SJCRH30 (cell line): ENCODE results near the gene MNAT1. TPM values are rescaled to one million over a fixed set of nuclear protein-coding genes. Genes with fewer than 3 reads are reported as not detected.
"Not testable (repeated sequence)": the region's sequence is repeated elsewhere in the genome, so short reads cannot be mapped to it uniquely, and the experiment has no call there.

ENCODE experiments used
- DNase-seq, 2 experiments: peaks; one replicate each; pipeline ENCODE4 v3.0.0-alpha.2; 2015 to 2020
- H3K27ac ChIP-seq: fragments of 250-450 bp; sonication (Bioruptor Pico); 2 replicates; pipeline ENCODE4 v1.5.1; 2020; ENCODE audit warnings: mild to moderate bottlenecking, moderate library complexity
- H3K27me3 ChIP-seq: fragments of 250-450 bp; sonication (Bioruptor Pico); 2 replicates; pipeline ENCODE4 v1.5.1; 2020; ENCODE audit warnings: mild to moderate bottlenecking, moderate library complexity
- H3K36me3 ChIP-seq: fragments of 250-450 bp; sonication (Bioruptor Pico); 2 replicates; pipeline ENCODE4 v1.5.1; 2020; ENCODE audit warnings: mild to moderate bottlenecking, moderate library complexity
- H3K4me1 ChIP-seq: fragments of 250-450 bp; sonication (Bioruptor Pico); 2 replicates; pipeline ENCODE4 v1.5.1; 2020; ENCODE audit warnings: mild to moderate bottlenecking, moderate library complexity
- H3K4me3 ChIP-seq: fragments of 250-450 bp; sonication (Bioruptor Pico); 2 replicates; pipeline ENCODE4 v1.5.1; 2020; ENCODE audit warnings: mild to moderate bottlenecking, moderate library complexity
- H3K9me3 ChIP-seq: fragments of 250-450 bp; sonication (Bioruptor Pico); replicated peaks from 2 replicates; pipeline ENCODE4 v1.5.1; 2020; ENCODE audit warnings: mild to moderate bottlenecking, moderate library complexity
- total RNA-seq: library from RNA; depleted of rRNA; stranded (reverse); fragments of >200 nt; shearing (Covaris generic); gene quantifications from 2 replicates; pipeline ENCODE4 v1.2.3, GENCODE V29; 2014

MNAT1 gene
- total RNA-seq, 1 experiment from 2014 or later, result 129 TPM

DNA sequence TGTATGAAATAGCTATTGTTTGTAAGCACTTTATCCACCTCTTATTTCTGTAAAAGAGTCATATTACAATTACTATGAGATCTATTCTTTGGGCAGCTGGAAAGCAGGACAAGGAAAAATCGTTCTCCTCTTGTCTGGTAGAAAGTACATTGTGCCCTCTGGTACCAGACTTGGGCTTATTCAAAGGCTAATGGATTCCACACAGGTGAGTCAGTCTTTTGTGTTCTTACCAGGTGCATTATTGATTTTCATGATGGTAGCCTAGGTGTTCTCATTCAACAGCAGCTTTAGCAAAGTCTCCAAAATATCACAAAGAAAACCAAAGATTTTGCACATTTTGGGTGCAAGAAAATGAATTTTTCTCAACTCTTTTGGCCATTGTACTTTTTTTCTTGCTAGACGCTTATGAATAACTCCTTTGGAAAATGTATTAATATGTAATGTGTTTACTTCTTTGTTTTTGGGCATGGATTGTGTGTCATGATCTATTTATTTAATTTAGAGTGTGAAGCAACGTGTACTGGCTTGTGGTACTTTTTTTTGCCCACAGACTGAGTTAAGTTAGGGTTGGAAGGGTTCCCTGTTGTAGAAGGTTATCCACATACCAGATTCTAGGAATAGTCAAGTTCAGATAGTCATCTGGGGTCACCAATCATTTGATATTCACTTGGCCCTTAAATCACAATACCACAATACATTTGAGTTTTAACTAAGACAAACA is 26.2 kb downstream of the MNAT1 start:
- H3K4me3 ChIP-seq, result no peak overlapping the region
- DNase-seq, result no peak

DNA sequence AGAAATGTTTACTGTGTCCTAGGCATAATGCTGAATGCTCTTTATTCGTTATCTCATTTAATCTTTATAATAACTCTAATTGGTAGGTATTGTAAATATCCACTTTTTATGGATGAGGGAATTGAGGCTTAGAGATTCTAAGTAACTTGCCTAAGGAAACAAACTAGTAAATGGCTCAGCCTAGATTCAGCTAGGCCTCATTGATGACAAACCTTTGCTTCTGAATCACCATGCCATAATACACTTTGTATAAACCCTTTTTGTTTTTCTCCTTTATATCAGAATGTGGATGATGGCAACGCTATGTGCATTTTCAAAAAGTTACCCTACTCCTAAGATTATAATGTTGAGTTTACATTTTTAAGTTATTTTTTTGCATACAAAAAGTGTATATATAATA is 34.0 kb downstream of the MNAT1 start:
- no peak for DNase-seq
- no peaks in the 10 kb centered on the region for H3K9me3 ChIP-seq
- H3K4me3 ChIP-seq, result no peak overlapping the region
- no peaks in the 10 kb centered on the region for H3K27me3 ChIP-seq
- 0 out of 2 replicates have a peak, but pooled peaks cover under 1% of the 10 kb centered on the region for H3K36me3 ChIP-seq
- H3K4me1 ChIP-seq, result no peaks in the 10 kb centered on the region
- no peak overlapping the region for H3K27ac ChIP-seq

More for the DNA sequence above, 26.2 kb downstream of the MNAT1 start:
- H3K4me1 ChIP-seq, result peaks cover 36% of the 10 kb centered on the region
- H3K27me3 ChIP-seq, result no peaks in the 10 kb centered on the region
- no peaks in the 10 kb centered on the region for H3K9me3 ChIP-seq
- H3K36me3 ChIP-seq, result no peaks in the 10 kb centered on the region
- H3K27ac ChIP-seq, result no peak overlapping the region

DNA sequence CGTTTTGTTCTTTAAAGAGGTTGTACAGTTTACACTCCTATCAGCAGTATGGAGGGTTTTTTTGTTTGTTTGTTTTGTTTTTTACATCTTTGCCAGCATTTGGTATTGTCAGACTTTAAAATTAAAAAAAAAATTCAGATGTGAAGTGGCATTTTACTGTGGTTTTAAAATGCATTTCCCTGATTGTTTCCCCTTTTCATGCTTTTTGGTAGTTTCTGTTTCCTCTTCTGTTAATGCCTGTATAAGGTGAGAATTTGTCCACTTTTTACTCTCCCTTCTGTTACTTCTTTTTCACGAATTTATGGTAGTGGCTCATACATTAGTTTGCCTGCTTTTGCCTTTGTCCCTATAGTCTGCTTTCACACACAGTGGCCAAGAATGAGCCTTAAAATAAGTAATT is 36.6 kb downstream of the MNAT1 start:
- H3K4me1 ChIP-seq, result no peaks in the 10 kb centered on the region
- no peak for DNase-seq
- no peak overlapping the region for H3K4me3 ChIP-seq
- 0 out of 2 replicates have a peak, but pooled peaks cover 5% of the 10 kb centered on the region for H3K36me3 ChIP-seq
- H3K27me3 ChIP-seq, result no peaks in the 10 kb centered on the region
- H3K9me3 ChIP-seq, result no peaks in the 10 kb centered on the region; the same call in 1 of the 2 replicates
- H3K27ac ChIP-seq, result no peak overlapping the region

DNA sequence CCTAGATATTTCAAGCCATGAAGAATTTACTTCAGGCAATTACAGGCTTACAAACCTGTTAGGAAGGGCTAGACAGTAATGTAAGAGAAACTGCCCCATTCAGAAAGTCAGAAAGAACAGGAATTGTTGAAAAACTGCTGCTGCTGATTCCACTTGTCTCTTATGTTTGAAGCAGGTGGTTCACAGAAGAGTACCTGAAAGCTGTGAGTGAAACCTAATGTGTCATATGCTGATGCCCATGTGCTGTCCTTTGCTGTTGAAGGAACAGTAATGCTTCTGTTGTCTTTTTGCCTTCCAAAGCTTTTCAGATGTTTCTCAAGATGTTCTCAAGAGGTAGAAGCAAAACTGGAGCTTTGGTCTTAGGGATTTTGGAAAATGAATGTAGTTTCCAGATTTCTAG is 39.0 kb downstream of the MNAT1 start:
- no peaks in the 10 kb centered on the region; the same call in 1 of the 2 replicates for H3K9me3 ChIP-seq
- H3K27ac ChIP-seq, result no peak overlapping the region
- DNase-seq, result no peak
- no peak overlapping the region for H3K4me3 ChIP-seq
- no peaks in the 10 kb centered on the region for H3K4me1 ChIP-seq
- H3K36me3 ChIP-seq, result 0 out of 2 replicates have a peak, but pooled peaks cover 5% of the 10 kb centered on the region
- no peaks in the 10 kb centered on the region for H3K27me3 ChIP-seq

DNA sequence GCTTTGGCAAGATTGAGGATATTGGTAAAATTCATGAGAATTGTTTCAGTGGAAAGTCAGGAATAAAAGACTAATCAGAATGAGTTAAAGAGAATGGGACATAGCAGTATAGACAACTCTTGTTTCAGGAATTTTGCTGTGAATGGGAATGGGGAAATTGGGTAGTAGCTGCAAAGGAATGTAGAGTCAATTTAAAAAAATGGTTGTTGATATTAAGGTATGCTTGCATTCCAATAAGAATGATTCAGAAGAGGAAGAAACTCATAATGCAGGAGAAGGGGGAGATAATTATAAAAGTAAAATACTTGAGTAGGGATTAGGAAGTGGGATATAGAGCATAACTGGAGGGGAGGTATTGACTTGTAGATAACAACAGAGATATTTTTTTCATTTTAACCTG is 40.7 kb downstream of the MNAT1 start:
- H3K4me1 ChIP-seq, result no peaks in the 10 kb centered on the region
- no peak overlapping the region for H3K27ac ChIP-seq
- 0 out of 2 replicates have a peak, but pooled peaks cover 5% of the 10 kb centered on the region for H3K36me3 ChIP-seq
- no peaks in the 10 kb centered on the region for H3K27me3 ChIP-seq
- H3K4me3 ChIP-seq, result no peak overlapping the region
- no peaks in the 10 kb centered on the region; the same call in 1 of the 2 replicates for H3K9me3 ChIP-seq
- DNase-seq, result no peak

DNA sequence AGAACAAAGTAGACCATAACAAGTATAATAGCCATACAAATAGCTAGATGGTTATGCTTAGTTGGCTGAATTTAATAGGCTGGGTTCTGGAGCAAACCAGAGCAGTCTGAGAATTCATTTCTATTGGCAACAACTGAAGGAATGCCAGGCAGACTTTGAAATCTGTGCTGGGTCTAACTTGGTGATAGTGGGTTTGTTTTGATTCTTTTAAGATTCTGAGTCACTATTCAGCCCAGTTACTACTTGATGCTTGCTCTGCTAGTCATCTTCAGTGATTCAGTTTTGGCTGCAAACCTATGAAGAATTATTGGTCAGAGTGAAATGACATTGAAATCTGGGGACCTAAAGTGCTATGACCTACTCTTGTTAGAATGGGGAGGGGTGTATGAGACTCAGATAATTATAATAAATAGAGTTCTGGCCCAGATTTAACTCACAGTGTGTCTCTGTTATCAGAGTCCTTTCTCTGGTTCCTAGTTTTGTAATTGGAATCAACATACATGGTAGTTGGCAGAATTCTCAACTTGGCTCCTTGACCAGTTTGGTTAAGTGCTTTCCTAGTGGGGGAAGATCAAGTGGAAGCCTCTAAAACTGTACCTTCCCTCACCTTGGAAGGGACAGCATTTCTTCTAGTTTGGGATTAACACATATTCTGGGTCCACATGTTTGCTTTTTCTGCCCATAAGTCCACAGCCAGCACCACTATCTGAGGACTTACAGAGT is 43.5 kb downstream of the MNAT1 start:
- no peak overlapping the region for H3K27ac ChIP-seq
- no peak overlapping the region for H3K4me3 ChIP-seq
- no peak for DNase-seq
- 0 out of 2 replicates have a peak, but pooled peaks cover 5% of the 10 kb centered on the region for H3K36me3 ChIP-seq
- no peaks in the 10 kb centered on the region for H3K4me1 ChIP-seq
- H3K27me3 ChIP-seq, result no peaks in the 10 kb centered on the region
- H3K9me3 ChIP-seq, result no peaks in the 10 kb centered on the region; the same call in 1 of the 2 replicates

DNA sequence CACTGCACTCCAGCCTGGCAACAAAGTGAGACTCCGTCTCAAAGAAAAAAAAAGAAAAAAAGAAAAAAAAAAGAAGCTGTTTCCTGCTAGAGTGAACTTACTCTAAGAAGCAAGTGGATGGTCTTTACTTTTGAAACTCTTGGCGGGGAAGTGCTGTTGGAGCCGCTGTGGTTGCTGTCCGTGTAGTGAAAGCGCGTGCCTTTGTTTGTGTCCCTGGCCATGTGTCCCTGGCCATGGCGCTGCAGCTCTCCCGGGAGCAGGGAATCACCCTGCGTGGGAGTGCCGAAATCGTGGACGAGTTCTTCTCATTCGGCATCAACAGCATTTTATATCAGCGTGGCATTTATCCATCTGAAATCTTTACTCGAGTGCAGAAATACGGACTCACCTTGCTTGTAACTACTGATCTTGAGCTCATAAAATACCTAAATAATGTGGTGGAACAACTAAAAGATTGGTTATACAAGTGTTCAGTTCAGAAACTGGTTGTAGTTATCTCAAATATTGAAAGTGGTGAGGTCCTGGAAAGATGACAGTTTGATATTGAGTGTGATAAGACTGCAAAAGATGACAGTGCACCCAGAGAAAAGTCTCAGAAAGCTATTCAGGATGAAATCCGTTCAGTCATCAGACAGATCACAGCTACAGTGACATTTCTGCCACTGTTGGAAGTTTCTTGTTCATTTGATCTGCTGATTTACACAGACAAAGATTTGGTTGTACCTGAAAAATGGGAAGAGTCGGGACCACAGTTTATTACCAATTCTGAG is 45.4 kb downstream of the MNAT1 start:
- not testable (repeated sequence) for H3K36me3 ChIP-seq, H3K27me3 ChIP-seq, H3K27ac ChIP-seq, H3K4me1 ChIP-seq, H3K9me3 ChIP-seq, DNase-seq, H3K4me3 ChIP-seq

DNA sequence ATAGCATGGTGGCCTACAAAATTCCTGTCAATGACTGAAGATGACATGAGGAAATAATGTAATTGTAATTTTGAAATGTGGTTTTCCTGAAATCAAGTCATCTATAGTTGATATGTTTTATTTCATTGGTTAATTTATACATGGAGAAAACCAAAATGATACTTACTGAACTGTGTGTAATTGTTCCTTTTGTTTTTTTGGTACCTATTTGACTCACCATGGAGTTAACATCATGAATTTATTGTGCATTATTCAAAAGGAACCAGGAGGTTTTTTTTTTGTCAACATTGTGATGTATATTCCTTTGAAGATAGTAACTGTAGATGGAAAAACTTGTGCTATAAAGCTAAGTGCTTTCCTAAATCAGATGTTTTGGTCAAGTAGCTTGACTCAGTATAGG is 46.0 kb downstream of the MNAT1 start:
- H3K27me3 ChIP-seq, H3K4me3 ChIP-seq, H3K9me3 ChIP-seq, H3K36me3 ChIP-seq, H3K4me1 ChIP-seq, DNase-seq, H3K27ac ChIP-seq: not testable (repeated sequence)

DNA sequence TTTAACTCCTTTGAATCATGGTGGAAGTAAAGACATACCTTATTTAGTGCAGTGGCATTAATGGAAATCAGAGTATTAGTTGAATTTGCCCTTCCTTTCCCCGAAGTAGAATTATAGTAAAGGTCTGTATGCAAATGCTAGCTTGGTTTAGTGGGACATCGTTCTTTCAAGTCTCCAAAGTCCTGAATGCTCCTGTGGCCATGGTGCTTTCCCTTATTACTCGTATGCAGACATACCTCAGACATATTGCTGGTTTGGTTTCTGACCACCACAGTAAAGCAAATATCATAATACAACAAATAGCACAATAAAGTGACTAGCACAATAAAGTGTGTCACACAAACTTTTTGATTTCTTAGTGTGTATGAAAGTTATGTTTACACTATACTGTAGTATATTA is 52.3 kb downstream of the MNAT1 start:
- no peak for DNase-seq
- Histone ChIP-seq H3K36me3 (peaks cover 9% of the 10 kb centered on the region), H3K4me1 (no peaks in the 10 kb centered on the region), H3K27ac (no peak overlapping the region), H3K9me3 (no peaks in the 10 kb centered on the region), H3K4me3 (no peak overlapping the region), H3K27me3 (no peaks in the 10 kb centered on the region)

DNA sequence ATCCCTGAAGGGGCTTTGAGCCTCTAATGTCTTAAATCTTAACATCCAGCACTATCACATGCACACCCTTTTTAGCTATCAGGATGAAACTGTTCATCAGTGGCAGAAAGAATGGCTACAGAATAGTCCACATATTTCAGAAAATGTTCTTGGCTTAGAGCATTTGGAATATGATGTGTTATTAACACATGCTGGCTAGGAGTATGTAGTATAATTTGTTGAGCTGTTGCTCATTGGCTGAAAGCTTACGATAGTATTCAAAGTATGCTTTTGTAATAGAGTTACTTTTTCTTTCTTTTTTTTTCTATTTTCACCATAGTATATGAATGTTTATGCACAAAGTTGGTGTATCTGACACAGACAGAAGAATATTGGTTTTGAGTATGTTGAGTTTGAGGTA is 55.1 kb downstream of the MNAT1 start:
- Histone ChIP-seq H3K27ac (no peak overlapping the region), H3K9me3 (0 out of 2 replicates have a peak, but pooled peaks cover 3% of the 10 kb centered on the region), H3K36me3 (peaks cover 14% of the 10 kb centered on the region), H3K4me3 (no peak overlapping the region), H3K4me1 (no peaks in the 10 kb centered on the region), H3K27me3 (no peaks in the 10 kb centered on the region)
- DNase-seq, result no peak

DNA sequence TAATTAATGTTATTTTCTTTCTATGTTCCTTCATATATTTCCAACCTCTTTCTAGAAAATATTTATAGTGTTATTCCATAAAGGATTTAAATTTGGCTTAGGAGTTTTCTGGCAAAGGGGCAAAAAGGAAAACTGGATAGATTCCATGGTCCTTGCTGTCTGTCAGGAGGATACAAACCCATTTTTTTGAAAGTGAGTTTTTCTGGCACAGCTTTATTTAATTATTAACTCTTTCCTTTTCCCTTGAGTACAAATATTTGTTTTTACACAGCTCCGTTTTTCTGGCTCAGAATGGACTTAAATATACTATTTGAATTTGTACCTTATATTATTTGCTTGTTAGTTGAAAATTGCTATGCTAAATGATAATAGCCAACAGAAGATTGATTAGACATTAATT is 56.3 kb downstream of the MNAT1 start:
- no peaks in the 10 kb centered on the region for H3K4me1 ChIP-seq
- 0 out of 2 replicates have a peak, but pooled peaks cover 3% of the 10 kb centered on the region for H3K9me3 ChIP-seq
- no peak for DNase-seq
- H3K36me3 ChIP-seq, result peaks cover 14% of the 10 kb centered on the region
- H3K4me3 ChIP-seq, result no peak overlapping the region
- no peak overlapping the region for H3K27ac ChIP-seq
- H3K27me3 ChIP-seq, result no peaks in the 10 kb centered on the region

DNA sequence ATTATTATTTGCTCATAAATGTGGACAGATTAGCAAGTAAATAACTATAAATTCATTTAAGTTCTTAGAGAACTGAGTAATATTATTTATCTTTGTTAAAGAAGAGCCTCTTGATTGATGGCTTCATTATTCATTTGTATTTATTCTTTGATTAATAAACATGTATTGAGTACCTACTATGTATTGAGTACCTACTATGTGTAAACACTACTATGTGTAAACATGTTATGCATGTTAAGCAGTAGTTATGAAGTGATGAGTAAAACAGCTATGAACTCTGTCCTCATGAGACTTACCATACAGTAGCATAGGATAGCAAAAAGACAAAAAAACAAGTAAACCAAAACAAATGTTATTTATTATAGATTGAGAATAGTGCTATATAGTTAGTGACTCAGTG is 61.9 kb downstream of the MNAT1 start:
- Histone ChIP-seq H3K4me1 (no peaks in the 10 kb centered on the region), H3K27me3 (no peaks in the 10 kb centered on the region), H3K4me3 (no peak overlapping the region), H3K36me3 (peaks cover 24% of the 10 kb centered on the region), H3K9me3 (0 out of 2 replicates have a peak, but pooled peaks cover 3% of the 10 kb centered on the region), H3K27ac (no peak overlapping the region)
- DNase-seq, result no peak

DNA sequence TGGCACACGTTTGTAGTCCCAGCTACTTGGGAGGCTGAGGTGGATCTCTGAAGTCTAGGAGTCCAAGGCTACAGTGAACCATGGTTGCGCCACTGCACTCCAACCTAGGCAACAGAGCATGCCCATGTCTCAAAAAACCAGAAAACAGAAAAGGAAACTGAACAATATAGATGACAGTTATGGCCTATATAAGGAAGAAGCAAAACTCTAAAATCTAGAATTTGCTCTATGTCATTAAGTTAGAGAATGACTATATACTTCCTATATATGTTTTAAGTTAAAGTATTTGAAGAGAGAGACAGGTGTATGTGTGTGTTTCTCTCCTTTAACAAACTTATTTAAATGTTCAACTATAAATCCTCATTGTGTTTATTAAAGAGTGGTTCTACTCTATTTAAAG is 65.8 kb downstream of the MNAT1 start:
- H3K9me3 ChIP-seq, result no peaks in the 10 kb centered on the region
- DNase-seq, result no peak
- no peak overlapping the region for H3K27ac ChIP-seq
- no peaks in the 10 kb centered on the region for H3K27me3 ChIP-seq
- no peaks in the 10 kb centered on the region for H3K4me1 ChIP-seq
- peaks cover 28% of the 10 kb centered on the region for H3K36me3 ChIP-seq
- no peak overlapping the region for H3K4me3 ChIP-seq

DNA sequence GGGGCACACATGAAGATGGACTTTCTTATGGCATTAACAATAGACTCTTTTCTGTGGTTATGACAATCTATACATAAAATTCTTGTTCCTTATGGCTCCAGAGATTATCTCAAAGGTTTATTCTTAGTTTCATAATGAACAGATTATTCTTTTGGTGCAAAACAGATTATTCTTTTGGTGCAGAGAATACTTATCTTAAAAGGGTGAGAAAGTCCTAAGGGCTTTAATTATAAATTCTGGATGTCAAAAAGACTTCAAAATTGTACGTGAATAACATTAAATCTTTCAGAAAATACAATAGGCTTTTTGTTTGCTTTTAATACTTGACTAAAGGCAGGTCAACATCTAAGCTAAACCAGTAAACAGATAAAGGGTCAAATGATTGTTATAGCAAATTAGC is 69.3 kb downstream of the MNAT1 start:
- Histone ChIP-seq H3K27ac (no peak overlapping the region), H3K27me3 (no peaks in the 10 kb centered on the region), H3K9me3 (no peaks in the 10 kb centered on the region), H3K4me1 (no peaks in the 10 kb centered on the region), H3K36me3 (peaks cover 27% of the 10 kb centered on the region), H3K4me3 (no peak overlapping the region)
- DNase-seq, result no peak
